Activated T-cell treated with anti-CD3 and anti-CD28 coated beads for 48 hours (primary cell): Measurements from ENCODE around the gene BRD4.

Experiments
- DNase-seq: peaks from one replicate; pipeline ENCODE4 v3.0.0-alpha.2; 2020; ENCODE audit warnings: low read depth

Gene BRD4

GRCh38 chr19:15289673-15290072 is 42.7 kb downstream of the BRD4 start:
- no peak for DNase-seq

GRCh38 chr19:15288146-15288963 is 44.0 kb downstream of the BRD4 start:
- DNase-seq = no peak

GRCh38 chr19:15287496-15287895 is 44.8 kb downstream of the BRD4 start:
- DNase-seq = no peak

GRCh38 chr19:15286688-15287365 is 45.5 kb downstream of the BRD4 start:
- DNase-seq = no peak

- no peak for DNase-seq
Measured at GRCh38 chr19:15285896-15286591, 46.3 kb downstream of the BRD4 start.

GRCh38 chr19:15284896-15285295 is 47.4 kb downstream of the BRD4 start:
- no peak for DNase-seq

GRCh38 chr19:15284091-15284490 is 48.2 kb downstream of the BRD4 start:
- no peak for DNase-seq

GRCh38 chr19:15283141-15283883 is 49.0 kb downstream of the BRD4 start:
- peak; percentile 30 for DNase-seq

- no peak for DNase-seq
Measured at GRCh38 chr19:15282311-15282705, 50.0 kb downstream of the BRD4 start.

- DNase-seq = no peak
Measured at GRCh38 chr19:15280915-15281683, 51.2 kb downstream of the BRD4 start.

- DNase-seq = no peak
Measured at GRCh38 chr19:15280048-15280725, 52.2 kb downstream of the BRD4 start.

- no peak for DNase-seq
Measured at GRCh38 chr19:15279326-15279904, 52.9 kb downstream of the BRD4 start.

GRCh38 chr19:15276620-15277215 is 55.6 kb downstream of the BRD4 start:
- no peak for DNase-seq

GRCh38 chr19:15274477-15274876 is 57.9 kb downstream of the BRD4 start:
- no peak for DNase-seq

- DNase-seq = no peak
Measured at GRCh38 chr19:15269806-15270205, 62.5 kb downstream of the BRD4 start.

GRCh38 chr19:15268928-15269253 is 63.4 kb downstream of the BRD4 start:
- no peak for DNase-seq

GRCh38 chr19:15268192-15268927 is 64.0 kb downstream of the BRD4 start:
- DNase-seq = no peak

GRCh38 chr19:15266683-15267082 is 65.7 kb downstream of the BRD4 start:
- DNase-seq = no peak

GRCh38 chr19:15265850-15266248 is 66.5 kb downstream of the BRD4 start:
- DNase-seq = no peak
